MM.1S (cell line): ENCODE data around the gene MAT1A.

Source experiments
- CTCF ChIP-seq: fragments of 300-600 bp; sonication (generic); IDR thresholded peaks from 2 replicates; pipeline ENCODE4 v1.5.1; 2016; ENCODE audit warnings: antibody characterized with exemption, low read length, mixed read lengths
- EZH2 ChIP-seq: fragments of 300-600 bp; sonication (generic); optimal IDR thresholded peaks from 2 replicates; pipeline ENCODE3; 2017; ENCODE audit warnings: low read depth, mild to moderate bottlenecking, antibody characterized with exemption, low read length, mixed read lengths
- EZH2phosphoT487 ChIP-seq: fragments of 300-600 bp; sonication (generic); IDR thresholded peaks from 2 replicates; pipeline ENCODE4 v1.6.1; 2018; ENCODE audit warnings: antibody characterized with exemption, low read length

- no peak for TF ChIP-seq CTCF
- TF ChIP-seq EZH2 = no peak
- TF ChIP-seq EZH2phosphoT487 = no peak
Measured at GRCh38 chr10:80296942-80297341, 7.5 kb upstream of the MAT1A start.
